HG02610 (cell line): Measurements from ENCODE around the gene PKIG.

ENCODE experiments used
- ATAC-seq: cut with Tn5 transposase; IDR thresholded peaks from one replicate; pipeline ENCODE4 v1.9.1; 2021; ENCODE audit warnings: mild to moderate bottlenecking, moderate library complexity; ENCODE audit not compliant: unreplicated experiment

The PKIG gene

DNA sequence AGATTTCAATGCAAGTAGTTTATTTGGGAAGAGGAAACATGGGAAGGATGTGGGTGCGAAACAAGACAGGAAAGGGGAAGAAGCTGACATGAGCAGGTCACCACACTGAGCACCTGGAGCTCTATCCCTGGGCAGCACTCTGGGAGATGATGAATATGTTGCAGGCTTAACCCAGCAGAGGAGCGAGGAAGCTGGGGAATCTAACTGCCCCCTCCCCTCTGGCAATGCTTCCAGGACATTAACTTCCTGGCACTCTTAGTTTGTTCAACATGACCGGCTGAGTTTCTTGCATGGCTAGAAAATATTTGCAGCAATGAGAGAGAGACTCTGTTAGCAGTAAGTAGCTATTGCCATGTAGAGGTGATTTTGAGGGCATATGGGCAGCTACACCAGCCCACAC, 74.1 kb downstream of the PKIG start:
- ATAC-seq: no peak

GRCh38 chr20:44657875-44658274, 75.5 kb downstream of the PKIG start:
- ATAC-seq: no peak

- no peak for ATAC-seq
Observed at GRCh38 chr20:44658810-44659209, 76.4 kb downstream of the PKIG start.

GRCh38 chr20:44659931-44660330, 77.6 kb downstream of the PKIG start:
- no peak for ATAC-seq

DNA sequence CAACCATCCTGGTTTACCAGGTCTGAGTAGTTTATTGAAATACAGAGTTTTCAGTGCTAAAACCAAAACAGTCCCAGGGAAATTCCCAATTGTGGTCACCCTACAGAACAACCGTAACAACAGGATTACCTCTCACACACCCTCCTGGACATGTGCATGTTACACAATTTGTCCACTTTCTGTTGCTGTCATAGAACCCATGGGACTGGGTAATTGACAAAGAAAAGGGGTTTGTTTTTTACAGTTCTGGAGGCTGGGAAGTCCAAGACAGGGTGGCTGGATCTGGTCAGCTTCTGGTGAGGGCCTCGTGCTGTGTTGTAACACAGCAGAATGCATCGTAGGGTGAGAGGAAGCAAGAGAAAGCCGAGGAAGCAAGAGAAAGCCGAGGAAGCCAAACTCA, 78.2 kb downstream of the PKIG start:
- peak; percentile 59 for ATAC-seq

- no peak for ATAC-seq
Observed at GRCh38 chr20:44662261-44662660, 79.9 kb downstream of the PKIG start.

- ATAC-seq: no peak
Observed at GRCh38 chr20:44664131-44664530, 81.8 kb downstream of the PKIG start.

DNA sequence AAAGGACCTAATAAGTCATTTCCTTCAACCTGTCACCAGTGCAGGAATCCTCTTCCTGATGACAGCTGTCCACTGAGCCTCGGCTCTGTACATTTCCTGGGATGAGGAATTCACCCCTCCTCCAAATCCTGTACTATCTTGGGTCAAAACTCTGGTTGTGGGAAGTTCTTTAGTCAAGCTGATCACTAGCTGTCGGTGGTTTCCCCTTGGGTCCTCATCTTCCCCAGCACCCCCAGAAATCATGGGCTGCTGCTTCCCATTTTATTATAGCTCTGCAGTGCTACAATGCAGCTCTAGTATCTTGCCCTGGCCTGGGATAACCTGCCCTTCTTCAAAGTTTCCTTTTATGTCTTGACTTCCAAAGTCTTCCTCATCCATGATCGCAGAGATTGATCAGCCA, 83.7 kb downstream of the PKIG start:
- no peak for ATAC-seq
